A673 (cell line): Measurements from ENCODE around the gene FBXO42.

ENCODE experiments used
- CTCF ChIP-seq: fragments of 300-800, 200-600 bp; sonication (generic); conservative IDR thresholded peaks from 2 replicates; pipeline ENCODE4 v1.5.1; 2017; ENCODE audit warnings: low read depth, mild to moderate bottlenecking, antibody characterized with exemption, low read length, moderate library complexity, mixed read lengths
- EZH2 ChIP-seq: fragments of 200-600 bp; sonication (generic); IDR thresholded peaks from 2 replicates; pipeline ENCODE4 v1.6.1; 2017; ENCODE audit warnings: borderline replicate concordance, low read depth, mild to moderate bottlenecking, mixed read lengths, antibody characterized with exemption, low read length; ENCODE audit not compliant: poor library complexity, severe bottlenecking

GRCh38 chr1:16302709-16303627 is 49.3 kb downstream of the FBXO42 start:
- TF ChIP-seq CTCF (no peak), EZH2 (no peak)
